Activated T-cell treated with anti-CD3 and anti-CD28 coated beads, Interleukin-2, amount 50 U/mL, for 1 hour (primary cell): ENCODE data around the gene TES.
"Not testable (repeated sequence)": the region's sequence is repeated elsewhere in the genome, so short reads cannot be mapped to it uniquely, and the experiment has no call there.

Source experiments
- DNase-seq: peaks from one replicate; pipeline ENCODE4 v3.0.0-alpha.2; 2020

TES gene

DNA sequence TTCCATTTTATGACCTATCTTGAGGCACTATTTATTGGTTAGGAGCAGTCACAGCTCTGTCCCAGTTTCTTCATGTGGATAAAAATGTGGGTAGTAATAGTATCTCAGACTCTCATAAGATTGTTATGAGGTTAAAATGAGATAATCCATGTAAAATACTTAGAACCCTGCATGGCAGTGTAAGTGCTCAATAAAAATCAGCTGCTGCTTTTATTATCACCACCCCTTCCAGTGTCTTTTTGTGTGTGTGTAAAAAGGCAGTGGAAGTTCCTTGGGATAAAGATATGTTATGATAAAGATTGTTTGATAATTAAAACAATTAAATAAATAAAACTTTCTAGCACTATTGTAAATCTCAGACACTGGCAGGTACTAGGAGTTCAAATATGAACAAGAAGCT is 15.5 kb downstream of the TES start:
- DNase-seq = no peak

DNA sequence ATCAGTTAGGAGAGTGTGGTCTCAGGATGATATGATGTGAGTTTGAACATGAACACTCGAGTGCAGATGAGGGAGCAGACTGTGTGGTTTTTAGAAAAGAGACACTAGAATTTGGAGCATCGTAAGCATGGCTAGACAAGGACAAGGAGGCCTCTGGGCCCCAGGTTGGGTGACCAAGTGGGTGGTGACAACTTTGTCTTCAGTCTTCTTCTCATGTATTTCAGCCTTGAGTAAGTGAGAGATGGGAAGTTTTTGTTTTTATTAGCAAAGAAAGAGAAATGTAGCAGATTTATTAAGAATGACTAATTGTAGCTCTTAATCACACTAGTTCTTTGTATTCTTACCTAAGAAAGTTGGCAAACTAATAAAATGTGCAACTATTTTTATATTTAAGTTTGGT is 16.3 kb downstream of the TES start:
- no peak for DNase-seq

GRCh38 chr7:116227678-116228239 is 17.4 kb downstream of the TES start:
- no peak for DNase-seq

- no peak for DNase-seq
Measured at GRCh38 chr7:116228241-116228640, 17.9 kb downstream of the TES start.

GRCh38 chr7:116229366-116229765 is 19.0 kb downstream of the TES start:
- DNase-seq = no peak

GRCh38 chr7:116230191-116231005 is 20.1 kb downstream of the TES start:
- DNase-seq = no peak

GRCh38 chr7:116231543-116231942 is 21.2 kb downstream of the TES start:
- DNase-seq = no peak

DNA sequence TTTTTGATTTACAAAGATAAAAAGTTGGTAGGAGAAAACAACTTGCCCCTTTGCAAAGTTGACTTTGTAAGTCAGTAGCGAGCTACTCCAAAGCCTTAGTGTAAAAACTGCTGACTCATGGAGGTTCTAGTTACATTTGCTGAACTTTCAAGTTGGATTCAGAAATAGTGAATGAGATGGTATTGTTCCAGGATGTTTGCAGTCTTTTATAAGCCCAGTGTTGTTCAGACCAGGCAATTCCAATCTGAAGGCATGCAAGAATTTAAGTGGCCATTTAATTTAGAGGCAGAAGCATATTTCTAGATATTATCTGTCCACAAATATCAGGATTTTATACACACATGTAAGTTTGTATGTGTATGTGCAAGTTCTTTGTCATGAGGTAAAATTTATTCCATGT is 21.6 kb downstream of the TES start:
- no peak for DNase-seq

DNA sequence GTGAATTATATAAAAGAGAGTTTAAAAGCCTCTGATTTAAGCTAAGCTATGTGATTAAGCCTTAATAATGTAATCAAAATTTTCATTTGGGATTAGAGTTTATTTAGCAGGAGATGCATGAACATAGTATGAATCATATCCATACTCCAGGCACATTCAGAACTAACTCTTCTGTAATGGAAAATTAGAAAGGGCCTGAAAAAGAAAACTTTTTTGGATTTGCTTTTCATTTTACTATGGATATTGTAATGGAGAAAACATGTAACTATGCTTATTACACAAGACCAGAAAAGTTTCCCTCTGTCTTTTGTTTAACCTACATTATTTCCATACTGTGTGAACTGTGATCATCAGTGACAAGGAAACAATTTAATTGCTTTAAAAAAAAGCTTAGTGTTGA is 22.0 kb downstream of the TES start:
- no peak for DNase-seq

DNA sequence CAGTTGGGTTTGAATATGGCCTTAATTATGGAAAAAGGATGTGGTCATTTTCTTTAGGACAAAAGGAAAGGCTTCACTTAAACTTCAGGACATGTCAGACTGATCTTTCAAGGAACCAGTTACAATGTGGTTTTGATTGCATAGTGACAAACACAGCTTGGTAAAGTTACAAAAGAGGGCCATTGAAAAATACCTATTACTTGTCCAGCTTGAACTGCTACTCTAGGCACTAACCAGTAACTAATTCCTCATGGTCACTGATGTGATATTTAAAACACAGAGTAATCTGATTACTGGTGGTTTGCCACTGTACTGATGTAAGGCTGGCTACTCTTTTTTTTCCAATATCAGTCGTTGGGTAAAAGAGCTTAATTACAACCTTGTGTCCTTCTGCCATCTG is 22.6 kb downstream of the TES start:
- DNase-seq = no peak

DNA sequence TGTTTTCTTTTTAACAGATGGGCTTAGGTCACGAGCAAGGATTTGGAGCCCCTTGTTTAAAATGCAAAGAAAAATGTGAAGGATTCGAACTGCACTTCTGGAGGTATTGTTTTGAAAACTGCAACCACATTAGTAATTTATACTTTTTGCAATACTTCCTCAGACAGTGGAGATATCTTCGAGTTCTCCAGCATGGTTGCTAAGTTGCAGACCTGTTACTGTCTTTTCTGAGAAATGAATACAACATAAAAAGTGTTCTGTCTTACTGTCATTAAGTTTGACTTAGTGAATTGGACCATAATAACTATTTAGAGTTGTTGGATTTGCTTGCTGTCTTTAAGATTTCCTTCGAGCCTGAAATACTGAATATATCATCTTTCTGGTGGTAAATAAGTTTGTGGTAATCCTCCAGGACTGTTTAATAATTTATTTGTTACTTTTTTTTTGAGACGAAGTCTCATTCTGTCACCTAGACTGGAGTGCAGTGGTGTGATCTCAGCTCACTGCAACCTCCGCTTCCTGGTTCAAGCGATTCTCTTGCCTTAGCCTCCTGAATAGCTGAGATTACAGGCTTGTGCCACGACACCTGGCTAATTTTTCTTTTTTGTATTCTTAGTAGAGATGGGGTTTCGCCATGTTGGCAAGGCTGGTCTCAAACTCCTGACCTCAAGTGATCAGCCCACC is 24.3 kb downstream of the TES start:
- no peak for DNase-seq

DNA sequence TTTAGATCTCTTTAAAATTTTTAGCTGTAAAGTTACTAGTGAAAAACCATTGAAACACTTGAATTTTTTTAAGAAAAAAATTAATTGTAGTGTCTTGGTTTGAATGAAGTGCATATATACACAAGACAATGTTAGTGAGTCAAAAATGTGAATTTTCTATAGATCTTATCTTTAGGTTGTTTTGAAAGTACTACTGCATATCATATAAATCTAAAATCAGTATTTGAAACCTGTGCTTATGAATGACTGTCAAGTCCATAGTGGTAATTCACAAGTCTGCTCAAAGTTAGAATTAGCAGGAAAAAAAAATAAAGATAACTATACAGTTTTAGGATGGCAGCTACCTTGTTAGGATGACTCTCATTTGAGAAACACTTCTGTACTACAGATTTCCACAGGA is 25.0 kb downstream of the TES start:
- no peak for DNase-seq

GRCh38 chr7:116236020-116236630 is 25.8 kb downstream of the TES start:
- no peak for DNase-seq

DNA sequence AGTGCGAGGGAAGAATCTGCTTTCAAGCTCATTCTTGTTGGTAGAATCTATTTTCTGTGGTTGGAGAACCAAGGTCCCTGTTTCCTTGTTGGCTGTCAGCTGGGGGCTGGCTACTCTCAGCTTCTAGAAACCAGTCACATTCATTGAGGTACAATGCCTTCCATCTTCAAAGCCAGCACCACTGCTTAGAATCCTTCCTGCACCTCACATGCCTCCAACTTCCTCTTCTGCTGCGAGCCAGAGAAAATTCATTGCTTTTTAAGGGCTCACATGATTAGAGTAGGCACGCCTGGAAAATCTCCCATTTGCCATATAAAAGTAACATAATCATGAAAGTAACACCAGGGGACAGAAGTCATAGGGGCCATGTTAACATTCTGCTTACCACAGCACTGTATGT is 28.7 kb downstream of the TES start:
- no peak for DNase-seq

DNA sequence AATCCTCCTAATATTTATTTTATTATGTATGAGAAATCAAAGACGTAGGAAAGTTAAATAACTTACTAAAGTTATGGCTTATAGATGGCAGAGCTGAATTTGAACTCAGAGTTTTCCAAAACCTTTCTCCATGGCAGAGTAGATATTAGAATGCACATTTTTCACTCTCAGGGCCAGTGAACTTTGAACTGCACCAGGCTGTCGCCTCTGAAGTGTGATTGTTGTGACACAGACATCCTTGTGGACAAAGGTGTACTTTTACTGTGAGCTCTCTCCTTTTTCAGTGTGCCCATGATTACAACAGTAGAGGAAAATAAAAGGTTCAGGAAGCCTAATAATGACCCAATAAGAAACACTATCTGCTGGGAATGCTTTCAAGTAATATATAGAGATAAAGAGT is 29.1 kb downstream of the TES start:
- no peak for DNase-seq

DNA sequence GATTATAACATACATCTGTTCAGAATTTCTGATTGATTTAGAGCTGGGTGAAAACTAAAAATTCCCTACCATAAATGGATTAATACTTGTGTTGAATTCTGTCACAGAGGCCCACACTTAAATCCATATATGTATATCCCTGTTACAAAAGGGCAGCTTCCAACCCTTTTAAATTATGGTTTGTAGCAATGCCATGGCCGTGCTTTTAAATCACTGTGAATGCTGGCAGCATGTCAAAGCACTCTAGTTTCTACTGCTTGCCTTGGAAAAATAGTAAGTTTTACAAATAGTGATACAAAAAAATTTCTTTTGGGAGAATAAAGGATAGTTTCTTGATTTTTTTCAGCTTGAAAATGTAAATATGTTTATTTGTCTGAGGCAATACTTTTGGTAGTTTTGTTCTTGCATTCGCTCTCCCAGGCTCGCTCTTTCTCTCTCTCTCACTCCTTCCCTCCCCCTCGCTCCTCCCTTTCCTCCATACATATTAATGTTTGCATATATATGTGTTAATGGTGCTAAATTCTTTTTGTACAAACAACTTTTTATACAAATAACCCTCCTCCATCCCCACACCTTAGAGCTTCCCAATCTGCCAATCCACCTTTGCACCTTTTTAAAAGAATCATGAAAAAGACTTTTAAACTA is 29.8 kb downstream of the TES start:
- no peak for DNase-seq

DNA sequence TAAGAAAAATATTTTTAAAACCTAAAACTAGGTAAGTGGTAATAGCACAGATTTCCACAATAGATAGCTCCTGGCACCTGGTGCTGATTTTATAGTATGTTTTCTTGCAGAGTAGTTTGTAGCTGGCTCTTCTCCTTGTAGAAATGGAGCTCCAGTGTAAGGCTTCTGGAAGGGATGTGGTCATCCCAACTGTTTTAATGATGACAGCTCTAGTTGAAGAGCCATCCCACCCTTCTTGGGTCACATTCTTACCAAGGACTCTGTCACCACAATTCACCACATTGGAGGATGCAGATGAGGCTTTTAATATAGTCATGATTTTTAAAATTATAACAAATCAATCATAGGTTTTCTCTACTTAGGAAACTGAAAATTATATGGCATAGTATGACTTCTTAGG is 31.0 kb downstream of the TES start:
- DNase-seq = no peak

DNA sequence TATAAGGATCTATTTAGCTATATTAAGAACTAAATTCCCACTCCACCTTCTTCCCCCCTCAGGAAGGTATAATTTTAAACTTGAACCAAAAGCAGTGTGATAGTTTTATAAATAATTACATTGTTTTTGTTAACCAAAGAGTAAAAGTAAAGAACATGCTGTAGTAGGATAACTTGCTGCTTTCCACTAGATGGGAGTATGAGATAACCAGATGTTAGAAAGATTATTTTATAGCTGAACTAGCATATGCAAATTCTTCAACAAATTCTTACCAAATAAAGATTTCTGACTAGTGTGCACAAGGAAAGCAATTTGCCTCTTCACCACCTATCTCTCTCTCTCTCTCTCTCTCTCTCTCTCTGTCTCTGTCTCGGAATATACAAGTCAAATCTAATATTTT is 31.8 kb downstream of the TES start:
- DNase-seq = no peak

DNA sequence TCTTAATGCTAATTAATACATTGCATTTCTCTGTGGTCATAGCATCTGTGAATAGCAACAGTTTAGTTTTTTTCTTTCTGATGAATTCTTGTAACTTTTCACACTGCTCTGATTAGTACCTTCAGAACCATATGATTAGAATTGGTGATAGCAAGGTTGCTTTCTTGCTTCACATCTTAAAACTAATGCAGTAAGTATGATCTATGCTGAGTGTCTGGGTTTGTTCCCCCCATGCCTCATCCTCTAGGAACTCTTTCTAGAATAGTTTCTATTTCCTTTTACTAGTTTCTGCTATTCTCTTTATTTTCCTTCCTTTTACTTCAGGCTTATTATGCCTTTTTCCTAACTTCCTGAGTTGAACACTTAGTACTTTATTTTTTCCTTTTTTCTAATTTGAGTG is 32.4 kb downstream of the TES start:
- DNase-seq = no peak

DNA sequence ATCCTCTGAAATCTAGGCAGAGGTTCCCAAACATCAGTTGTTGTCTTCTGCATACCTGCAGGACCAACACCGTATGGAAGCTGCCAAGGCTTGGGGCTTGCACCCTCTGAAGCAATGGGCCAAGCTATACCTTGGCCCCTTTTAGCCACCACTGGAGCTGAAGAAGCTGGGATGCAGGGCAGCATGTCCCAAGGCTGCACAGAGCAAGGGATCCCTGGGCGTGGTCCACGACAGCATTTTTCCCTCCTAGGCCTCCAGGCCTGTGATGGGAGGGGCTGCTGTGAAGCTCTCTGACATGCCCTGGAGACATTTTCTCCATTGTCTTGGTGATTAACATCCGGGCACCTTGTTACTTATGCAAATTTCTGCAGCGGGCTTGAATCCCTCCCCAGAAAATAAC is 34.5 kb downstream of the TES start:
- DNase-seq = not testable (repeated sequence)

GRCh38 chr7:116246357-116246756 is 36.0 kb downstream of the TES start:
- no peak for DNase-seq

GRCh38 chr7:116249969-116250553 is 39.7 kb downstream of the TES start:
- DNase-seq = no peak

GRCh38 chr7:116251675-116252074 is 41.3 kb downstream of the TES start:
- no peak for DNase-seq
